HG02938 (cell line): ENCODE results near the gene AGAP2.

Source experiments
- ATAC-seq: cut with Tn5 transposase; IDR thresholded peaks from one replicate; pipeline ENCODE4 v1.9.1; 2021; ENCODE audit warnings: mild to moderate bottlenecking, moderate library complexity; ENCODE audit not compliant: unreplicated experiment

AGAP2 gene

DNA sequence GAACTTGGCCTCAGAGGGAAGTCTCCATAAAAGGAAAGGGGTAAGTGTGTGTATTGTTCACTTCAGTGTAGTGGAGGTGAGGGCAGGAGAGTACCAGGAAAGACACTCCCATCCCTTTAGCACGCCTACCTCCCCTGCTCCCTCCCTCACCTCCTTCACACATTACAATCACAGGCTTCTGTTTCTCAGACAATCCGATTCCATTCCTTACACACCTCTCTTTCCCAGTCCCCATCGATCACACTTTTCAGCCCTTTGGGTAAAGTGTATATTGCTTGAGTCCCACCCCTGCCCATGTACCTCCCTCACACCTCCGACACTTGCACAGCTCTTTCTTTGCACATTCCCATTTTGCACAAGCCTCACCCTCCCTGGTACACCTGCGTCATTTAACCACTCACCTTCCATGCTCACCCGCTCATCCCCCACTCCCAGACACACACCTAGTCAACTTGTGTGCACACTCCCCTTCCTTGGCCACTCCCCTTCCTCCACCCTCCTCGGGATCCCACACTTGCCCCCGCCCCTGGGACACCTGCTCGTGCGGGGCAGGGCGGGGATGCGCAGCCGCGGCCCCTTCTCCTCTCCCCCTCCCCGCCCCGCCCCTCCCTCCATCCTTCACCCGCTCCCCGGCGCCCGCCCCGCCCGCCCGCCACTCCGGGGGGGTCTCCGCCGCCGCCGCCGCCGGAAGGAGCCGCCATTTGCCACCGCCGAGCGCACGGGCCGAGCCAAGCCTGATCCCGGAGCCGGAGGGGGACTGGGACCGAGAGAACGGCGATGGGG is 16.1 kb upstream of the AGAP2 start, which contains the start of gene MARCHF9:
MARCHF9 (plus strand) TSS at position 693 of the 783 bp plus-strand sequence. CDS start 426 bp downstream, outside the sequence.
- ATAC-seq = no peak

- no peak for ATAC-seq
These were observed 15.3 kb upstream of the AGAP2 start for GRCh38 chr12:57753756-57754337.

DNA sequence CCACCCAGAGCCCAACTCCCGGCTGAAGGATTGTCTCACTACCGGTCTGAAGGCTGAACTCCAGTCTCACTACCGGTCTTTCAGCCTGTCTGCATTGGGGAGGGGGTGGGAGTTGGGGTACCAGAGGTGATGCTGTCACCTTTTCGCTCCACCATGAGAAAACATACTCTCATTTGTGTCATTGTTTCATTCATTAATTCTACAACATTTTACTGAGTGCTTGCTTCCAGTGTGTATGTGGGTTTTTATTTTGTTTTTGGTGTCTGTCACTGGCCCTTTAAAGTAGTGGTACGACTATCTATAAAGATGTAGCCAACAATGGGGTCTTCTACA is 14.1 kb upstream of the AGAP2 start:
- ATAC-seq = peak; percentile 3

DNA sequence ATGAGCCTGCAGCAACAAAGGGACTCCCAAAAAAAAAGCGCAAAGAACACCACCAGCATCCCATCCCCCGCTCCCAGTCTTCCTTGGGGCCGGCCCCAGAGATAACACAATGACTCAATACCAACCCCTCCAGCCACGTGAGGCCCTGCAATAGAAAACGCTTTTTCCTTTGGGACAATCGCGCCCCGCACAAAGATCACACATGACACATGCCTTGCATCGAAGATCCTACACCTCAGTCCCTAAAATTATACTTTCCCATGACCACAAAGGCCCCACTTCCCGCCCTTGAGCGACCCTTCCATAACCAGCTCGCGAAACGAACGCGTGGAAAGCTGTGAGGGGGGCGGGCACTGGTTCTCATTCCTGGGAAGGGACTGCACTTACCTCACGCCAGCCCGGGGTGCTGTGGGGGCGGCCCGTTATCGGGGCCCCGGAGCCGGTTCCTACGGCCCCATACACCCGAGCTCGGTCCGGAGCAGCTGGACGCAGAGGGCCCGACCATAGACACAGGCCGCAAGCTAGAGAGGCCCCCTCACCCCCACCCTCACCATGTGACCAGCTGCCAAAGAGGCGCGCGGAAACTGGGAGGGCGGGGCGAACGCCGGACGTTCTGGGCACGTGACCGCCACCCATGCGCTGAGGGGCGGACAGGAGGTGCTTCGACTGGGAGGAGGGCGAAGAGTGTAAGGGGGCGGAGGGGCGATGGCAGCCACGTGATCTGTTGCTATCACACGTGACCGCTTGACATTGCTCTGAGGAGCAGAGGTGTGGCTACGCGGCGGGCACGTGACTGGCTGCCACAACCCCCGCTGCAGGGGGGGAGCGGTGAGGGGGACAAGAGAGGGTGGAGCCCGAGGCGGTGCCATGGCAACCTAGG is 13.5 kb upstream of the AGAP2 start, which contains the start of gene CDK4:
CDK4 (minus strand) TSS at position 523 of the 880 bp plus-strand sequence. CDS start 593 bp downstream, outside the sequence.
- ATAC-seq = peak; percentile 71

GRCh38 chr12:57751432-57751787 is 12.9 kb upstream of the AGAP2 start:
- no peak for ATAC-seq

- ATAC-seq = no peak
These were observed 12.3 kb upstream of the AGAP2 start for GRCh38 chr12:57750561-57751431.

DNA sequence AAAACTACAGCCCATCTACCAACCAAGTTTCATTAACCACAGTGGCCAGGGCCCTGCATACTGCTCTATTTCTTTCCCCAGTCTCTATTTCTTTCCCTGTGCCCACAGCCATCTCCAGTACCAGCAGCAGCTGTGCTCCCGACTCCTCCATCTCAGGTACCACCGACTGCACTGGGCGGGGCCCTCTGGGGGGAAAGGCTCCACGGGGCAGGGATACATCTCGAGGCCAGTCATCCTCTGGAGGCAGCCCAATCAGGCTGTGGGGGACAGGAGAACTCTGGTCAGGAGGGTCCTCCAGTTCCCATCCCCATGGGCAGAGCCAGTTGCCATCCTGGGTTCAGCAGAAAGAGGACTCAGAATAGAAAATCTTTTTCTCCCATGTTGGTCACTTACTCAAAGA is 10.5 kb upstream of the AGAP2 start:
- ATAC-seq = no peak

DNA sequence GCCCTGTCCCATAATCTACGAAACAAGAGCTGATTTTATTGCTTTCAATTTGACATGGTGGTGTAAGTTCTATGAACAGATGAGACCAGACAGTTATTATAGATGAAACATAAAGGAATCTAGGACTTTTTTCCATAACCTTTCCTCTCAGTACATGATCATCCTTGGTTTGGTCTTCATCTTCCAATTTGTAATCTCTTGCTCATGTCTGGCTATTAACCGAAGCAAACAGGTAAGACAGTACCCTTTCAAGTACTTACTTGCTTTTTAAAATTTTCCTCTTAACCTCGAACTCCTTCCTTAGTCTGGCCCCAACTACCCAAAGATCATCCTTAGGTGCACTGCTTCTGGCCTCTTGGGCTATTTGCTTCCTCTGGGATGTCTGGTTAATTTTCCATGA is 7.5 kb upstream of the AGAP2 start:
- no peak for ATAC-seq

DNA sequence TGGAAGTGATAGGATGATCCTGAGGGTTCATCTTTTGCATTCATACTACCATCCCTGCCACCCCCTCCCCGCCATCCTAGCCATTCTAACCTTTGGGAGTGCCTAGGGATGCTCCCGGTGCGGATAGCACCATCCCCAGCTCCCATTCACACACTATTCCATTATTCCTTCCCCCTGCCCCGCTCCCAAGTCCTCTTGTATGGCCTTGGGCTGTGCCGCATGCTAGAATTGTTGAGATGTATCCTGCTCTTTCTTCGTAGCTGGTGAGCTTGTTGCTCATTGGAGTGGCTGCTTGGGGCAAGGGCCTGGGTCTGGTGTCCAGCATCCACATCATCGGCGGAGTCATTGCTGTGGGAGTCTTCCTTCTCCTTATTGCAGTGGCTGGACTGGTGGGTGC is 6.9 kb upstream of the AGAP2 start:
- ATAC-seq = no peak

GRCh38 chr12:57744777-57745484 is 6.4 kb upstream of the AGAP2 start, which contains the start of gene TSPAN31:
TSPAN31 (plus strand) TSS chr12:57745039; CDS start chr12:57745155, 116 bp downstream.
- ATAC-seq = peak; percentile 73

- peak; percentile 42 for ATAC-seq
These were observed 5.7 kb upstream of the AGAP2 start for GRCh38 chr12:57744194-57744776.

- no peak for ATAC-seq
These were observed 5.2 kb upstream of the AGAP2 start for GRCh38 chr12:57743769-57744168.

DNA sequence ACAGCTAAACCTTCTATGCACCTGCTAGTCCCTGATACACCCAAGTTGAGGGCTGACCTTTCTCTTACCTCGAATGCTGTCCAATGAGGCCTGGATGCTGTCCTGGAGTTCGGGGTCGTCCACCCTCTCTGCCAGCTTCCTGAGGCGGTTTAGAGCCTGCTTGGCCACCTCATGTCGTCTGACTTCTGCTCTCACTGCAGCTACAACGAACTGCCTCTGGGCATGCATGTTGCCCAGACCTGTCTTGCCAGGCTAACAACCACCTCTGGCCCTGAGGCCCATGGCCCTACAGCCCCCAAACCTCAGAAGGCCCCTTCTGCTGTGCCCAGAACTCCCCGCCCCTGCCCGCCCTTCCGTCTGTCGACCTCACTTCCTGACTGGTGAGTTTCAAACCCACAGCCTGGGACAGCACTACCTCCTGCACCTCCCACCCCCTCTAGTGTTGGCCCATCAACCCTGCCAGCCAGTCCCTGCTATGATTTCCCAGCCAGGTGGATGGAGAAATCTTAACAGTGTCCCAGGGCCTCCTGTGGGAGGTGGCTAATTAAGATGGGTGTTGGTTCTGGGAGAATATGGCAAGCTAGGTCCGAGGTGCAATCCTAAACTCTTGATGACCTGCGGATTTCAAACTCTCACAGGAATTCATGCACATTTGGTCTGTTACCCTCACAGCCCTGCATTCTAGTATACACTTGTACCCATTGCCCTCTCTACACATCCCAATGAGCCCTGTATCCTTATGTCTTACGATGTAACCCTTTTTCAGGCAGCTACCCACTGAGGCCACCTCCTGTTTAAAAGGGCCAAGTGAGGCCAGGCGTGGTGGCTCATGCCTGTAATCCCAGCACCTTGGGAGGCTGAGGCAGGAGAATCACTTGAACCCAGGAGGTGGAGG is 3.5 kb upstream of the AGAP2 start:
- ATAC-seq = peak; percentile 44

DNA sequence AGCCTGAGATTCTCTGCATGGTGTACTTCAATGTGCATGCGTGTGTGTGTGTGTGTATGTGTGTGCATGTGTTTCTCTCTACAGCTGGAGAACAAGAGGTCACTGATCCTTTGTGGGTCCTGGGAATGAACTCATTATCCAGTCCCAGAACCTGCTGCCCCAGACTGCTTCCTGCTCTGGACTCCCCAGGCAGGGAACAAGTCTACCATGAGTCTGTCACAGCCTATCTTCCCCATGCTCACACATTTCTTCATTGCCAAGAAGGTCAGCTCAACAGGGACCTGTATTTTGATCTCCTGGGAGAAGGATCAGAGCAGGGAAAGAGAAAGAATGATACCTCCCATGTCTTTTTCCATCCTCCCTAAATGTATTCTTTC is 2.9 kb upstream of the AGAP2 start:
- ATAC-seq = no peak

GRCh38 chr12:57740656-57741412 is 2.3 kb upstream of the AGAP2 start:
- ATAC-seq = peak; percentile 44

DNA sequence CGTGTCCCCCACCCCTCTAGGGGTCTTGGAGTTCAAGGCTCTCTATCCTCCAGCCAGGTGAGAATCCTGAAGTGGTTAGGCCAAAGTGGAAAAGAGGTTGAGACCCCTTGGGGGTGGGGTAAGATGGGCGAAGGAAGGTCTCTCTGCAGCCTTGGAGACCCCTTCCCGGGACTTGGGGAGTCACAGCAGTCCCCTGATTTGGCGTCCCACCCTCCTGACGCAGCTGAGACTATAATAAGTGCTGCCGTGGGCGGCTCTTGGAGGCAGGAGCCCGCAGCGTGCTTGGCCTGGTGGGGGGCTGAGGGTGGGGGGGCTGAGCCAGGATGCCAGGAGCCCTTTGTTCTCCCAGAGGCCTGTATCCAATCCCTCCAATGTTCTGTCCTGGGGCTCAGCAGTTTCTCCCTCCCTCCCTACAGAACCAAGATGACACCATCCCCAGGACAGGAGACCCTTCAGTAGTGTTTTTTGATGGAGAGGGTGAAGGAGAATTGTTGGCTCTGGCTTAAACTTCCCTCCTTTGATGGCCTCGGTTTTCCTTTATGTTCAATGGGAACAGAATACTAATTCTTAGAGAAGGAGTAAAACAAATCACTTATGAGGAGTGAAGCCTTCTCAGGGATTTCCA is 1.5 kb upstream of the AGAP2 start:
- no peak for ATAC-seq

DNA sequence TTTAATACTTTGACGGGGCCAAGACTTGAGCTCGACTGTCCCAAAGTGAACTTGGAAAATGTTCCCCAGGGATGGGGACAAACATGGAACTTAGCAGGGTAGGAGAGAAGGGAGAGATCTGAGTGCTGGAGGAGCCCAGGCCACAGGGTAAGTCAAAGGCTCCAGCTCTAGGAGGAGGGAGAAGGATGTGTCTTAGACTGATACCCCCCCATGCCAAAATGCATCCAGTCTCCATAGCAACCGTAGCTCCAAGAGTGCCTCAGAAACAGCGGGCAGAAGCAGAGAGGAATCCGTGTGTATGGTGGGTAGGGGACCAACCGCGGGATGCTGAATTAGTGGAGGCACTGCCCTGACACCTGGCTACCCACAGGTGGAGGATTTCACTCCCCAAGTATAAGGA is 845 bp upstream of the AGAP2 start:
- no peak for ATAC-seq
